HG02588 (cell line): ENCODE results near the gene NFATC3.
"Not testable (repeated sequence)": the region's sequence is repeated elsewhere in the genome, so short reads cannot be mapped to it uniquely, and the experiment has no call there.

ENCODE experiments used
- ATAC-seq: cut with Tn5 transposase; IDR thresholded peaks from one replicate; pipeline ENCODE4 v1.9.1; 2021; ENCODE audit warnings: mild to moderate bottlenecking, moderate library complexity; ENCODE audit not compliant: unreplicated experiment

The NFATC3 gene

DNA sequence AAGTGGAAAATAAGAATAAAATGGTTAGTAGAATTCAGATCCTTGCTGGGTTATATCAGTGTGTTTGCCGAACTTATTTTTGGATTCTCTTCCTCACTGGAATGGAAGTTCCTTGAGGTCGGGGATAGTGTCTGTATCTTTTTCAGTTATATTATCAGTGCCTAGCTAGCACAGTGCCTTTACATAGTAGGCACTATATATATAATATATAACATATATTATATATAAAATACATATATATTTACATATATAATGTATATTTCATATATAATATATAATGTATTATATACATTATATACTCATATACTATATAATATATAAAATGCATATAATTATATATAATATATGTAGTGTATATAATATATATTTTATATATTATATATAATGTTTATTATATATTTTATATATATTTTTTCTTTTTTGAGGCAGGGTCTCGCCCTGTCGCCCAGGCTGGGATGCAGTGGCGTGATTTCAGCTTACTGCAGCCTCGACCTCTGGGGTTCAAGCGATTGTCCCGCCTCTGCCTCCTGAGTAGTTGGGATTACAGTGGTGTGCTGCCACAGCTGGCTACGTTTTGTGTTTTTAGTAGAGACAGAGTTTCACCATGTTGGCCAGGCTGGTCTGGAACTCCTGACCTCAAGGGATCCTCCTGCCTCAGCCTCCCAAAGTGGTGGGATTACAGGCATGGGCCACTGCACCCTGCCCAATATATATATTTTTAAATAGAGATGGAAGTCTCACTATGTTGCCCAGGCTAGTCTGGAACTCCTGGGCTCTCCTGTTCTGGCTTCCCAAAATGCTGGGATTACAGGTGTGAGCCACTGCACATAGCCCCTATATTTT, 3.2 kb downstream of the NFATC3 start:
- ATAC-seq = no peak

DNA sequence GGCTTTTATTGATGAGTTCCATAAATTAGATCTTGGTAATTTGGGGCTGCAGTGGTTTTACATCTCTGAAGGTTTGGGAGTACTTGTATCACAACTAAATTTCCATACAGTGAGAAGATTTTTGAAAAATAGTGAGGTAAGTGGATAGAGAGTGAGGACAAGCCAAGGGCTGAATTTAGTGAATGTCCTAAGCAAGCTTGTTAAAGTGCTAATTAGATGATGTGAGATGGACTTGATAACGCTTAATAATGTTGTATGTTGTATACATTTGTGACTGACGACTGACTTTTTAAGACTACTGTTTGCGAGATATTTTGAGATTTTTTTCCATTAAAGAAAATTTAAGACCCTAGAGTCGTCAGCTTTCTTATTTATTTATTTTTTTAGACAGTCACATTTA, 3.9 kb downstream of the NFATC3 start:
- no peak for ATAC-seq

DNA sequence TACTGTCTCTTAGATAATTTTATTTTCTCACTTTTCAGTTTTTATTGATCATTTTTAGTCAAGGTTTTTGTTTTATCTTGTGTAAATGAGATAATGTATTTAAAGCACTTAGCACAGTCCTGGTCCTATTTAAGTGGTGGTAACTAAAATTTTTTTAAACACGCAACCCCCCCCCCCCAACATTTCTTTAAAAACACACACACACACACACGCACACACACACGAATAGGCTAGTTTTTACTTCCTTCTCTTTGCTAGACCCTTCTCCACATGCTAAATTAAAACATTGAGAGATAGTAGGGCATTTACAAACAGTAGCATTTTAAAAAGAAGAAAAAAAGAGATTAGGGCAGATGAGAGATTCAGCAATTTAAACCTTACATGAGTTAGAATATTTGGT, 5.0 kb downstream of the NFATC3 start:
- ATAC-seq = no peak

DNA sequence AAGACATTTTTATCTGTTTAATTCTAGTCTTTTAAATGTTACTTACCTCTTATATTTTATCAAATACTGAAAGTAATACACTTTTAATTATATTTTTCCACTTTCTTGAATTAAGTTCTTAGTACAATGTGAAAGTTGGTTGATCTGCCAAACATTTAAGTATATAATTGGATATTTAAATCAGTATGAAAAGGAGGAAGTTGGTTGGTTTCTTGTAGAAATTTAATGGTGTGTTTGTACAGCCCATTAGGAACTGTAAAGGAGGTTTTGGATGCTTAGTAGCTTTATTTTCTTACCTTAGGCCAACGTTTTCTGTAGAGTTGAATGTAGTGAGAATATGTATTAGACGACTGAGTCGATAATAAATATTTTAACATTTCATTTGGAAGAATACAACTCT, 5.4 kb downstream of the NFATC3 start:
- no peak for ATAC-seq

DNA sequence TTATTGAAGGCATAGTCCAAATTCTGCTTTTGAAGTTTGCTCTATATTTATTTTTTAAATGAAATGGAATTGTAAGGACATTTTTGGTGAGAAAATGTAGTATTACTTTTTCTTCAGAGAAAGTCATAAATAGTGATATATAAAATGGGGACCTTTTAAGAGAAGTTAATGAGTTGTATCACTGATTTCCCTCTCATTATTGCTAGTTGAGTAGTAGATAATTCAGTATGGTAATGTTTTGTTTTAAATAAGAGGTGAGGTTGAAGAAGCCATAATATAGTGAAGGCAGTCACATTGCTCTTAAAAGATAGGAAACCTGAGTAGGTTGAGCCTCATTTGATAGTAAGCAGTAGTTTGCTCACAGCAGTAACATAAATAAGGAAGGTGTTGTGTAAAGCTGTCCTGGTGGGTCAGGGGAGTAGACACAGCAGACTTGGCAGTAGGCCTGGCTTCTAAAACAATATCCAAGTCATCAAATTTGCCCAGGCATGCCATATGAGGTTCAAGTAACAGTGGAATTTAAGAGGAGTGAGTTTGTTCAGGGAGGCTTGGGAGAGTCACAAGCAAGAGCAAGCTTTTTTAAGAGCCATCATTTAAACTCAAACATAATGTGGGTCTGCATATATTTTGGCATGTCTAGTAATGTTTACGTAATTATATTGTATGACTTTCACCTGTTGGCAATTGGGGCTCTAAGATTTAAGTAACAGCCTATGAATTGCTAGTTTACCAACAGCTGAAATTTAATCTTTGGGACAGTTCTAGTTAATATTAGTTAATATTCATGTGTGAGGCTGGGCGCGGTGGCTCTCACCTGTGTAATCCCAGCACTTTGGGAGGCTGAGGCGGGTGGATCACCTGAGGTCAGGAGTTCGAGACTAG, 6.5 kb downstream of the NFATC3 start:
- no peak for ATAC-seq

DNA sequence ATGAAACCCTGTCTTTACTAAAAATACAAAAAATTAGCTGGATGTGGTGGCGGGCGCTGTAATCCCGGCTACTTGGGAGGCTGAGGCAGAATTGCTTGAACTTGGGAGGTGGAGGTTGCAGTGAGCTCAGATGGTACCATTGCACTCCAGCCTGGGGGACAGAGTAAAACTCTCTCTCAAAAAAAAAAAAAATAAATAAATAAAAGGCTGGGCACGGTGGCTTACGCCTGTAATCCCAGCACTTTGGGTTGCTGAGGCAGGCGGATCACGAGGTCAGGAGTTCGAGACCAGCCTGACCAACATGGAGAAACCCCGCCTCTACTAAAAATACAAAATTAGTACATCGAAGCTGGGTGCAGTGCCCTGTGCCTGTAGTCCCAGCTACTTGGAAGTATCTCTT, 7.1 kb downstream of the NFATC3 start:
- ATAC-seq = not testable (repeated sequence)

DNA sequence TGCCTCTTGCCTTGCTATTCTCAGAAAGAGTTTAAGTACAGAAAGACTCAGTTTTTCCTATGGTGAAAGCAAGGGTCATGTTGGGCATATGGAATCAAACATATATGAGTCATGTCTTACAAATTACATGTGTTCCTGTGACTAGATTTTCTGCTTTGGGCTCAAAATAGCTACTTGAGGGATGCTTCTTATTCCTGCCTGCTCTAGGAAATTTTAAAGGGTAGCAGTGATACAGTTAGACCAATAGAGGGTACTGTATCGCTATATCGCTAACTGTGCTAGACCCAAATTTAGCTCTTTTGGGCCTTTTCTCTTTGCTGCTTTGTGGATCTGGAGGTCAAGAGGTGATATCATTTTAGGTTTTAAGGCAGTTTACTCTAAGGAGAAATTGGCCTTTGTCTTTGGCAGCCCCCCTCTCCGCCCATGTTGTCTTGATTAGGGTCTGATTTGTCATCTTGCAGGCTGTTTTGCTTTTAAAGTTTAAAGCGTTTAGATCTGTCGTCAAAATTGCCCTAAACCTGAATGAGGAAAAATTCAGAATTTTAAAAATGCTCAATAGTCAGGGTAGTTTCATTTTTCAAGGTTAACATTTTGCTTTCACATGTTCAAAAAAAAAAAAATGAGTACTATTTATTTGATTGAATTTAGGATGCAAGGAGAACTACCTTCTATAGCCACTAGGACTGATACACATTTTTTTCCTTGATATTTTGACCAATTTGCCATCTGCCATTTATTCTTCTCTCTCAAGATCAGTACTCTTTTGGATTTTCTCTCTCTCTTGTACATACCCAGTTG, 8.8 kb downstream of the NFATC3 start:
- ATAC-seq = no peak

DNA sequence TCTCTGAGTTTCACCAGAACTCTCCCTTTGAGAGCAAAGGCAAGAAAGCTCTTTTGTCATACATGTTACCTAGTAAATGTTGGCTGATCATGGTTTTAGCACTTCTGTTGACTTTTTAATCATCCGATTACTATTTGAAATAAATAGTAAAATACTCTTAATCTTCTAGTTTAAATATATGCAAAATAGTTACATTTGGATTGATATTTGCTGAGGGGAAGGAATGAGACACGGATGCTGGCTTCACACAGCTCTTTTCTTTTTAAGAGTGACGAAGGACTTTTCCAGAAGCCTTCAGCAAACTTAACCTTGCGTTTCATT, 9.4 kb downstream of the NFATC3 start:
- ATAC-seq = no peak

DNA sequence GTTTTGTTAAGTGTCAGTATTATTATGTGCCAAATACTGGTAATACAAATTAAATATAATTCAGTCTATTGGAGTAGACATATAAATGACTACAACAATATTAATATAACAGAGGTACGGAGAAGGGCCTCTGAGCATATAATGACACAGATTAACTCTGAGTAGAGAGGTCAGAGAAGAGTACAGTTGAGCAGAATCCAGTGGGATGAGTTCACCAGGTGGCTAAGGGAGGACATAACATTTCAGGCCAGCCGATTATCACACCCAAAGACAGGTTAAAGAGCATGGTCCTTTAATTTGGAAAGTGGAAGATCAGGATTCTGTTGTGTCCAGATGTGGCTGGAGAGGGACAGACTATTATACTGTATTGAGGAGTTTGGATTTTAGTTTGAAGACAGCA, 11.3 kb downstream of the NFATC3 start:
- ATAC-seq = no peak

DNA sequence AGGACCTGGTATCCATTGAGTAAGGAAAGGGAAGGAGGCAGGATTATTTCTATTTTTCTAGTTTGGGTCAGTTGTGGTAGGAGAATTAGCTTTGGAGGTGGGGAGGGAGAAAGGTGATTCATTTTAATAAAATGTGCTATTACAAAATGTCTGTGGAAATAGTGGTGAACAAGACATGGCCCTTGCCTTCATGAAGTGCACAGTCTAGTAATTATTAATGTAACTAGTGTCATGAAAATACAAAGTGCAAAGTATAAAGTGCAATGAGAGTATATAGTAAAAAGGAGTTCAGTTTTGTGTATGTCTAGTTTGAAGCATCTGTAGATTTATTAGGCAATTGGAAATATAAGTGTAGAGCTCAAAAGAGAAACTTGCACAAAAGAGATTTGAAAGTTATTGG, 11.9 kb downstream of the NFATC3 start:
- ATAC-seq = no peak

DNA sequence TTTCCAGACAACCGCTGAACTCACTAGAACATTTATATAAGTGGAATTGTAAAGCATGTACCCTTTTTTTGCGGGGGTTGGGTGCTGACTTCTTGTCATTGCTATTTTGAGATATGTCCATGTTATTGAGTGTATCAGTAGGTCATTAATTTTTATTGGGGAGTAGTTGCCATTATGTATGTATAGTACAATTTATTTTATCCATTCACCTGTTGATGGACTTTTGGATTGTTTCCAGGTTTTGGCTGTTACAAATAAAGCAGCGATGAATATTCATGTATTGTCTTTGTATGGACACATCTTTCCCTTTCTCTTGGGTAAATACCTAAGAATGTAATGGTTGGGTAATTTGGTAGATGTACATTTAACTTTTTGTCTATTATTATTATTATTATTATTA, 12.7 kb downstream of the NFATC3 start:
- ATAC-seq = no peak

DNA sequence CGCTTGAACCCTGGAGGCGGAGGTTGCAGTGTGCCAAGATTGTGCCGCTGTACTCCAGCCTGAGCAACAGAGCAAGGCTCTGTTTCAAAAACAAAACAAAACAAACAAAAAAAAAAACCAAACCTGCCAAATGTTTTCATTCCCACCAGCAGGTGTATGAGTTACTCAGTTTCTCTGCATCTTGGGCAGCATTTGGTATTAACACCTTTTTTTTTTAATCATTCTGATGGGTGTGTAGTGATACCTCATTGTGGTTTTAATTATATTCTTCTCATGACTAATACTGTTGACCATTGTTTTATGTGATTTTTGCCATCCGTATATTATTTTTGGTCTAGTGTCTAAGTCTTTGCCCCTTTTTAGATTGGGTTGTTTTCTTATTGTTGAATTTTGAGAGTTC, 15.3 kb downstream of the NFATC3 start:
- ATAC-seq = no peak

DNA sequence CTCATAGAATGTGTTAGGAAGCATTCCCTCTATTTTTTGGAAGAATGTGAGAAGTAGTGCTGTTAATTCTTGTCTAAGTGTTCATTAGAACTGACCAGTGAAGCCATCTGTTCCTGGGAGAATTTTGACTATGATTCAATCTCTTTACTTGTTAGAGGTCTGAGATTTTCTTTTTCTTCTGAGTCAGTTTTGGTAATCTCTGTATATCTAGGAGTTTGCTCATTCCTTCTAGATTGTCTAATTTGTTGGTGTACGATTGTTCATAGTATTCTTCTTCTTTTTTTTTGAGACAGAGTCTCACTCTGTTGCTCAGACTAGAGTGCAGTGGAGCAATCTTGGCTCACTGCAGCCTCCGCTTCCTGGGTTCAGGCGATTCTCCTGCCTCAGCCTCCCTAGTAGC, 20.4 kb downstream of the NFATC3 start:
- no peak for ATAC-seq

DNA sequence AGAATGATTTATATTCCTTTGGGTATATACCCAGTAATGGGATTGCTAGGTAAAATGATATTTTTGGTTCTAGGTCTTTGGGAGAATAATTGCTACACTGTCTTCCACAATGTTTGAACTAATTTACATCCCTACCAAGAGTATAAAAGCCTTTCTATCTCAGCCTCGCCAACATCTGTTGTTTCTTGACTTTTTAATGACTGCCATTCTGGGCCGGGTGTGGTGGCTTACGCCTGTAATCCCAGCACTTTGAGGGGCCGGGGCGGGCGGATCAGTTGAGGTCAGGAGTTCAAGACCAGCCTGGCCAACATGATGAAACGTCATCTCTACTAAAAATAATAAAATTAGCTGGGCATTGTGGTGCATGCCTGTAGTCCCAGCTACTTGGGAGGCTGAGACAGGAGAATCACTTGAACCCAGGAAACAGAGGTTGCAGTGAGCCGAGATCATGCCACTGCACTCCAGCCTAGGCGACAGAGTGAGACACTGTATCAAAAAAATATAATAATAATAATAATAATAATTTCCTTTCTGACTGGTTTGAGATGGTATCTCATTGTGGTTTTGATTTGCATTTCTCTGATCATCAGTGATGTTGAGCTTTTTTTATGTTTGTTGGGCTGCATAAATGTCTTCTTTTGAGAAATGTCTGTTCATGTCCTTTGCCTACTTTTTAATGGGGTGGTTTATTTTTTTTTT, 22.2 kb downstream of the NFATC3 start:
- not testable (repeated sequence) for ATAC-seq

DNA sequence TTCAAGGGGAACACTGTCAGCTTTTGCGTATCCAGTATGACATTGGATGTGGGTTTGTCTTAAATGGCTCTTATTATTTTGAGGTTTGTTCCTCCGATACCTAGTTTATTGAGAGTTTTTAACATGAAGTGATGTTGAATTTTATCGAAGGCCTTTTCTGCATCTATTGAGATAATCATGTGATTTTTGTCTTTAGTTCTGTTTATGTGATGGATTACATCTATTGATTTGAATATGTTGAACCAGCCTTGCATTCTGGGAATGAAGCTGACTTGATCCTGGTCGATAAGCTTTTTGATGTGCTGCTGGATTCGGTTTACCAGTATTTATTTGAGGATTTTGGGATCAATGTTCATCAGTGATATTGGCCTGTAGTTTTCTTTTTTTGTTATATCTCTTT, 24.0 kb downstream of the NFATC3 start:
- ATAC-seq = not testable (repeated sequence)

DNA sequence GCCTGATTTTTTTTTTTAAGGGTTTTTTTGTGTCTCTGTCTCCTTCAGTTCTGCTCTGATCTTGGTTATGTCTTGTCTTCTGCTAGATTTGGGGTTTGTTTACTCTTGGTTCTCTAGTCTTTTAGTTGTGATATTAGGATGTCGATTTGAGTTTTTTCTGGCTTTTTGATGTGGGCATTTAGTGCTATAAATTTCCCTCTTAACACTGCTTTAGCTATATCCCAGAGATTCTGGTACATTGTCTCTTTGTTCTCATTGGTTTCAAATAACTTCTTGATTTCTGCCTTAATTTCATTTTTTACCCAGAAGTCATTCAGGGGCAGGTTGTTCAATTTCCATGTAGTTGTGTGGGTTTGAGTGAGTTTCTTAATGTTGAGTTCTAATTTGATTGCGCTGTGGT, 25.4 kb downstream of the NFATC3 start:
- ATAC-seq = not testable (repeated sequence)

DNA sequence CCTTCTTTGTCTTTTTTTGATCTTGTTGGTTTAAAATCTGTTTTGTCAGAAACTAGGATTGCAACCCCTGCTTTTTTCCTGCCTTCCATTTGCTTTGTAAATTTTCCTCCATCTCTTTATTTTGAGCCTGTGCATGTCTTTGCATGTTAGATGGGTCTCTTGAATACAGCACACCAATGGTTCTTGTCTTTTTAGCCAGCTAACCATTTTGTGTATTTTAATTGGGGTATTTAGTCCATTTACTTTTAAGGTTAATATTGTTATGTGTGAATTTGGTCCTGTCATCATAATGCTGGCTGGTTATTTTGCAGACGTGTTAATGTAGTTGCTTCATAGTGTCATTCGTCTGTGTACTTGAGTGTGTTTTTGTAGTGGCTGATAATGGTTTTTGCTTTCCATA, 26.2 kb downstream of the NFATC3 start:
- ATAC-seq = no peak

DNA sequence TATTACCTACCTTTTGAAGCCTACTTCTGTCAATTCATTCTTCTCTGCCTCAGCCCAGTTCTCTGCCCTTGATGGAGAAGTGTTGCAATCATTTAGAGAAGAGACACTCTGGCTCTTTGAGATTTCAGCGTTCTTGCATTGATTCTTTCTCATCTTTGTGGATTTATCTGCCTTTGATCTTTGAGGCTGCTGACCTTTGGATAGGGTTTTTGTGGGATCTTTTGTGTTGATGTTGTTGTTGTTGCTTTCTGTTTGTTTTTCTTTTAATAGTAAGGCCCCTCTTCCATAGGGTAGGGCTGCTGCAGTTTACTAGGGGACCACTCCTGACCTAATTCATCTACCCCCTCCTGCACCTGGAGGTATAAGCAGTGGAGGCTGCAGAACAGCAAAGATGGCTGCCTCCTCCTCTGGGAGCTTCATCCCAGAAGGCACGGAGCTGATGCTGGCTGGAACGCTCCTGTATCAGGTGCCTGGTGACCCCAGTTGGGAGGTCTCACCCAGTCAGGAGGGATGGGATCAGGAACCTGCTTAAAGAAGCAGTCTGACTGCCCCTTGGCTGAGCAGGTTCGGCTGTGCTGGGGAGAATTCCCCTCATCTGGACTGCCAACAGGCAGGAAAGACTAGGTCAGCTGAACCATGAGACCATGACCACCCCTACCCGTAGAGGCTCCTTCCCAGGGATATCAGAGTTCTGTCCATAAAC, 28.0 kb downstream of the NFATC3 start:
- no peak for ATAC-seq

DNA sequence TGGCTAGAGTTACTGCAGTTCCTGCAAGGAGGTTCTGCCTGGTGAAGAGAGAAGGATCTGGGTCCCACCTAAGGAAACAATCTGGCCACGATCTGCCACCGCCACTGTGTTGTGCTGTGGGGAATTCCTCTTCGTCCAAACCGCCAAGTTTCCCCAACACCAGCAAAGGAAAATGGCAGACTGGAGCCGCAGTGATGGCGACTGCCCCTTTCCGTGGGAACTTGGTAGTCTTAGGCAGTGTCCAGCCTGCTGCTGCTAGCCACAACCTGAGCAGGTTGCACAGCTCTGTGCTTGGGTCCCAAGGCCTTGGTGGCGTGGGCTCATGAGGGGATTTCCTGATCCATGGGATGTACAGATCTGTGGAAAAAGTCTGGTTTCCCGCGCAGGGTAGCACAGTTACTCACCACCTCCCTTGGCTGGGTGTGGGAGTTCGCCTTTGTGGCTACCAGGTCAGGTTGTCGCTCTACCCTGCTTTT, 28.6 kb downstream of the NFATC3 start:
- ATAC-seq = no peak

DNA sequence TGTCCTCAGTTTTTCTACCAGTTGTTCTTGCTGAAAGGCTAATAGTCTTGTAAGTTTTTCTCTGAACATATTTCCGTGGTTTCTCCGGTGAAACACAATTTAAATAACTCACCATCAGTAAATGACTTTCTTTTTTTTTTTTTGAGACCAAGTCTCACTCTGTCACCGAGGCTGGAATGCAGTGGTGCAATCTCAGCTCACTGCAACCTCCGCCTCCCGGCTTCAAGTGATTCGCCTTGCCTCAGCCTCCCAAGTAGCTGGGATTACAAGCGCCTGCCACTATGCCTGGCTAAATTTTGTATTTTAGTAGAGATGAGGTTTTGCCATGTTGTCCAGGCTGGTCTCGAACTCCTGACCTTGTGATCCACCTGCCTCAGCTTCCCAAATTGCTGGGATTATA, 29.8 kb downstream of the NFATC3 start:
- ATAC-seq = not testable (repeated sequence)
